Mesothelial cell of epicardium (in vitro differentiated cells): ENCODE data around the gene KCNN3. TPM values are rescaled to one million over a fixed set of nuclear protein-coding genes. Genes with fewer than 3 reads are reported as not detected.

Source experiments
- DNase-seq, 2 experiments: peaks; one replicate each; pipeline ENCODE4 v3.0.0; 2021; ENCODE audit warnings: low spot score in 2 of 2; ENCODE audit not compliant: unreplicated experiment in 2 of 2
- H3K27ac Mint-ChIP-seq: 2 replicates; pipeline ENCODE4 v1.8.0; 2021; ENCODE audit warnings: mixed read lengths
- H3K27me3 Mint-ChIP-seq: 2 replicates; pipeline ENCODE4 v1.8.0; 2021; ENCODE audit warnings: low read depth, mixed read lengths
- H3K36me3 Mint-ChIP-seq: 2 replicates; pipeline ENCODE4 v1.8.0; 2021; ENCODE audit warnings: mixed read lengths
- H3K4me1 Mint-ChIP-seq: 2 replicates; pipeline ENCODE4 v1.8.0; 2021; ENCODE audit warnings: mixed read lengths
- H3K4me3 Mint-ChIP-seq: 2 replicates; pipeline ENCODE4 v1.8.0; 2021; ENCODE audit warnings: mild to moderate bottlenecking, moderate library complexity, mixed read lengths
- H3K9me3 Mint-ChIP-seq: 2 replicates; pipeline ENCODE4 v1.8.0; 2021; ENCODE audit warnings: mixed read lengths
- CTCF ChIP-seq: fragments of 200-600 bp; sonication (generic); IDR thresholded peaks from one replicate; pipeline ENCODE4 v1.5.0; 2021; ENCODE audit warnings: antibody characterized with exemption; ENCODE audit not compliant: unreplicated experiment
- total RNA-seq: library from RNA; stranded (reverse); gene quantifications from 3 replicates; pipeline ENCODE4 v1.2.1, GENCODE V29; 2021

Gene KCNN3
- total RNA-seq, 1 donor from 2014 or later = 1.2 TPM

GRCh38 chr1:154841384-154841783, 28.7 kb downstream of the KCNN3 start:
- no peaks in the 10 kb centered on the region for H3K9me3 Mint-ChIP-seq
- H3K4me3 Mint-ChIP-seq = no peak overlapping the region
- TF ChIP-seq CTCF = no peak
- no peak overlapping the region for H3K27ac Mint-ChIP-seq
- H3K36me3 Mint-ChIP-seq = no peaks in the 10 kb centered on the region
- no peak for DNase-seq
- peaks cover 10% of the 10 kb centered on the region for H3K27me3 Mint-ChIP-seq
- H3K4me1 Mint-ChIP-seq = peaks cover 31% of the 10 kb centered on the region

- DNase-seq = no peak
- Mint-ChIP-seq H3K4me3 (no peak overlapping the region), H3K27ac (peak overlapping the region; percentile 91), H3K27me3 (peaks cover 13% of the 10 kb centered on the region), H3K4me1 (peaks cover 23% of the 10 kb centered on the region), H3K9me3 (no peaks in the 10 kb centered on the region), H3K36me3 (no peaks in the 10 kb centered on the region)
- no peak for TF ChIP-seq CTCF
These were observed 29.6 kb downstream of the KCNN3 start for GRCh38 chr1:154840269-154841176.

- DNase-seq = no peak
- no peak for TF ChIP-seq CTCF
- Mint-ChIP-seq H3K36me3 (no peaks in the 10 kb centered on the region), H3K4me1 (peaks cover 21% of the 10 kb centered on the region), H3K27ac (peak overlapping the region; percentile 73), H3K9me3 (no peaks in the 10 kb centered on the region), H3K27me3 (peaks cover 13% of the 10 kb centered on the region), H3K4me3 (no peak overlapping the region)
These were observed 30.4 kb downstream of the KCNN3 start for GRCh38 chr1:154839691-154840090.

- no peaks in the 10 kb centered on the region for H3K36me3 Mint-ChIP-seq
- DNase-seq = no peak
- H3K27ac Mint-ChIP-seq = peak overlapping the region; percentile 73
- peaks cover 21% of the 10 kb centered on the region for H3K4me1 Mint-ChIP-seq
- no peak for TF ChIP-seq CTCF
- H3K9me3 Mint-ChIP-seq = no peaks in the 10 kb centered on the region
- H3K4me3 Mint-ChIP-seq = no peak overlapping the region
- peaks cover 13% of the 10 kb centered on the region for H3K27me3 Mint-ChIP-seq
These were observed 31.1 kb downstream of the KCNN3 start for GRCh38 chr1:154838988-154839387.

GRCh38 chr1:154838461-154838860, 31.6 kb downstream of the KCNN3 start:
- Mint-ChIP-seq H3K4me1 (peaks cover 17% of the 10 kb centered on the region), H3K27me3 (peaks cover 13% of the 10 kb centered on the region), H3K36me3 (no peaks in the 10 kb centered on the region), H3K9me3 (no peaks in the 10 kb centered on the region), H3K4me3 (no peak overlapping the region), H3K27ac (no peak overlapping the region)
- no peak for DNase-seq
- no peak for TF ChIP-seq CTCF
